HFFc6 (cell line): ENCODE measurements around the gene TBX2. TPM values are rescaled to one million over a fixed set of nuclear protein-coding genes. Genes with fewer than 3 reads are reported as not detected.

Experiments used
- DNase-seq: peaks from one replicate; pipeline ENCODE4 v3.0.0-alpha.2; 2018
- H3K27ac Mint-ChIP-seq: 2 replicates; pipeline ENCODE4 v1.8.0; 2020; ENCODE audit warnings: mild to moderate bottlenecking, mixed read lengths
- H3K27me3 Mint-ChIP-seq: 2 replicates; pipeline ENCODE4 v1.8.0; 2021; ENCODE audit warnings: mild to moderate bottlenecking, moderate library complexity, mixed read lengths; ENCODE audit not compliant: insufficient read depth
- H3K36me3 Mint-ChIP-seq: 2 replicates; pipeline ENCODE4 v1.8.0; 2021; ENCODE audit warnings: low read depth, mixed read lengths
- H3K4me1 Mint-ChIP-seq: 2 replicates; pipeline ENCODE4 v1.8.0; 2020; ENCODE audit warnings: low read depth, mixed read lengths
- H3K4me3 Mint-ChIP-seq: 2 replicates; pipeline ENCODE4 v1.8.0; 2020; ENCODE audit warnings: mild to moderate bottlenecking, moderate library complexity, mixed read lengths
- H3K9me3 Mint-ChIP-seq: 2 replicates; pipeline ENCODE4 v1.8.0; 2020; ENCODE audit warnings: mild to moderate bottlenecking, mixed read lengths
- CTCF ChIP-seq: fragments of 200-600 bp; sonication (generic); IDR thresholded peaks from 2 replicates; pipeline ENCODE4 v1.5.0; 2021; ENCODE audit warnings: antibody characterized with exemption, mild to moderate bottlenecking
- total RNA-seq, 6 experiments: library from RNA; stranded (reverse); fragmentation: NEBNext Ultra II Directional; extraction: Animal tissue kit (Norgen Biotek cat#: 25700); gene quantifications; 2 replicates in 1 of 6; 3 replicates in 5 of 6; pipeline ENCODE4 v1.2.3, GENCODE V29; 2021

The TBX2 gene
- total RNA-seq, 6 experiments from 2014 or later = 42.3 to 71.4 (median 67.3) TPM

- peak; percentile 64 for TF ChIP-seq CTCF
- Mint-ChIP-seq H3K36me3 (peaks cover 3% of the 10 kb centered on the region; the same call in 1 of the 2 replicates), H3K4me3 (no peak overlapping the region), H3K9me3 (no peaks in the 10 kb centered on the region), H3K4me1 (peaks cover 29% of the 10 kb centered on the region), H3K27me3 (no peaks in the 10 kb centered on the region; the same call in none of the 2 replicates), H3K27ac (no peak overlapping the region)
- DNase-seq = no peak
Observed at GRCh38 chr17:61393550-61393903, 6.1 kb upstream of the TBX2 start.

- H3K4me1 Mint-ChIP-seq = peaks cover 32% of the 10 kb centered on the region
- 0 out of 2 replicates have a peak overlapping the region, but pooled peaks have one; percentile 2 for H3K27ac Mint-ChIP-seq
- no peak for DNase-seq
- no peaks in the 10 kb centered on the region for H3K9me3 Mint-ChIP-seq
- peaks cover 5% of the 10 kb centered on the region; the same call in 1 of the 2 replicates for H3K36me3 Mint-ChIP-seq
- no peaks in the 10 kb centered on the region; the same call in none of the 2 replicates for H3K27me3 Mint-ChIP-seq
- TF ChIP-seq CTCF = peak; percentile 6
- H3K4me3 Mint-ChIP-seq = no peak overlapping the region
Observed at GRCh38 chr17:61393904-61394629, 5.6 kb upstream of the TBX2 start.

GRCh38 chr17:61394630-61395408, 4.8 kb upstream of the TBX2 start:
- Mint-ChIP-seq H3K27ac (peak overlapping the region; percentile 75), H3K36me3 (peaks cover 5% of the 10 kb centered on the region; the same call in 1 of the 2 replicates), H3K9me3 (no peaks in the 10 kb centered on the region), H3K4me1 (peaks cover 32% of the 10 kb centered on the region), H3K4me3 (0 out of 2 replicates have a peak overlapping the region, but pooled peaks have one; percentile 34), H3K27me3 (no peaks in the 10 kb centered on the region; the same call in none of the 2 replicates)
- no peak for DNase-seq
- no peak for TF ChIP-seq CTCF

- 0 out of 2 replicates have a peak overlapping the region, but pooled peaks have one; percentile 34 for H3K4me3 Mint-ChIP-seq
- H3K27ac Mint-ChIP-seq = peak overlapping the region; percentile 75
- TF ChIP-seq CTCF = no peak
- no peaks in the 10 kb centered on the region; the same call in none of the 2 replicates for H3K27me3 Mint-ChIP-seq
- peaks cover 5% of the 10 kb centered on the region; the same call in 1 of the 2 replicates for H3K36me3 Mint-ChIP-seq
- H3K4me1 Mint-ChIP-seq = peaks cover 32% of the 10 kb centered on the region
- no peaks in the 10 kb centered on the region for H3K9me3 Mint-ChIP-seq
- DNase-seq = no peak
Observed at GRCh38 chr17:61395409-61395982, 4.1 kb upstream of the TBX2 start.

GRCh38 chr17:61395983-61396585, 3.6 kb upstream of the TBX2 start:
- no peak for TF ChIP-seq CTCF
- Mint-ChIP-seq H3K4me1 (peaks cover 32% of the 10 kb centered on the region), H3K27ac (no peak overlapping the region), H3K36me3 (peaks cover 10% of the 10 kb centered on the region), H3K27me3 (peaks cover 2% of the 10 kb centered on the region), H3K4me3 (no peak overlapping the region), H3K9me3 (no peaks in the 10 kb centered on the region)
- no peak for DNase-seq
